GM21528 (cell line): ENCODE measurements around the gene INCENP.
"Not testable (repeated sequence)": the region's sequence is repeated elsewhere in the genome, so short reads cannot be mapped to it uniquely, and the experiment has no call there.

Experiments used
- ATAC-seq: cut with Tn5 transposase; IDR thresholded peaks from one replicate; pipeline ENCODE4 v1.9.1; 2021; ENCODE audit warnings: mild to moderate bottlenecking, moderate library complexity; ENCODE audit not compliant: unreplicated experiment, low FRiP score

Gene INCENP

GRCh38 chr11:62166371-62166770, 42.6 kb downstream of the INCENP start:
- no peak for ATAC-seq

GRCh38 chr11:62169448-62169847, 45.6 kb downstream of the INCENP start:
- ATAC-seq: no peak

- no peak for ATAC-seq
These were observed 46.1 kb downstream of the INCENP start for GRCh38 chr11:62169935-62170334.

GRCh38 chr11:62171261-62171723, 47.5 kb downstream of the INCENP start:
- ATAC-seq: no peak

- no peak for ATAC-seq
These were observed 48.5 kb downstream of the INCENP start for GRCh38 chr11:62172294-62172693.

GRCh38 chr11:62176766-62177165, 53.0 kb downstream of the INCENP start:
- ATAC-seq: no peak

- ATAC-seq: no peak
These were observed 56.2 kb downstream of the INCENP start for GRCh38 chr11:62179995-62180394.

- ATAC-seq: no peak
These were observed 57.3 kb downstream of the INCENP start for GRCh38 chr11:62181097-62181496.

GRCh38 chr11:62182147-62182891, 58.5 kb downstream of the INCENP start:
- ATAC-seq: no peak

- no peak for ATAC-seq
These were observed 62.4 kb downstream of the INCENP start for GRCh38 chr11:62186195-62186594.

GRCh38 chr11:62190011-62190410, 66.2 kb downstream of the INCENP start, which contains the start of gene SCGB1D1:
SCGB1D1 (plus strand) TSS chr11:62190216; CDS start chr11:62190285, 69 bp downstream.
- ATAC-seq: no peak

GRCh38 chr11:62193952-62194351, 70.1 kb downstream of the INCENP start:
- no peak for ATAC-seq

GRCh38 chr11:62195010-62195409, 71.2 kb downstream of the INCENP start:
- not testable (repeated sequence) for ATAC-seq

- ATAC-seq: no peak
These were observed 72.1 kb downstream of the INCENP start for GRCh38 chr11:62195945-62196344.

GRCh38 chr11:62197400-62197799, 73.6 kb downstream of the INCENP start:
- not testable (repeated sequence) for ATAC-seq

GRCh38 chr11:62201376-62201775, 77.6 kb downstream of the INCENP start:
- ATAC-seq: no peak
